ENCODE results near the gene SLC18B1.

Gene SLC18B1

GRCh38 chr6:132741281-132741680 lies 57.2 kb downstream of the SLC18B1 start:
- DNase-seq: no peak

- no peak for DNase-seq
These were observed 62.2 kb downstream of the SLC18B1 start for GRCh38 chr6:132736239-132736638.

GRCh38 chr6:132734694-132735236 lies 63.7 kb downstream of the SLC18B1 start:
- peak in 1 of 3 experiments; percentile 61 for DNase-seq

- DNase-seq: no peak
These were observed 64.6 kb downstream of the SLC18B1 start for GRCh38 chr6:132733814-132734213.

GRCh38 chr6:132733283-132733682 lies 65.2 kb downstream of the SLC18B1 start:
- peak in 1 of 3 experiments; percentile 43 for DNase-seq

GRCh38 chr6:132731086-132731485 lies 67.4 kb downstream of the SLC18B1 start:
- DNase-seq: no peak

- DNase-seq: peak in 1 of 3 experiments; percentile 12
These were observed 67.9 kb downstream of the SLC18B1 start for GRCh38 chr6:132730560-132730959.

- DNase-seq: no peak
These were observed 69.8 kb downstream of the SLC18B1 start for GRCh38 chr6:132728616-132729015.

GRCh38 chr6:132726608-132726975 lies 71.8 kb downstream of the SLC18B1 start:
- DNase-seq: no peak

- no peak for DNase-seq
These were observed 72.4 kb downstream of the SLC18B1 start for GRCh38 chr6:132725947-132726607.

- peak in 2 of 3 experiments; percentile 10 to 52 for DNase-seq
These were observed 73.0 kb downstream of the SLC18B1 start for GRCh38 chr6:132725471-132725870.

GRCh38 chr6:132719736-132720448 lies 78.5 kb downstream of the SLC18B1 start:
- no peak for DNase-seq
